NCI-H1417 treated with DMSO at 0.1 percent for 48 hours (cell line): ENCODE data around the gene ZNF710.

ENCODE experiments used
- DNase-seq: peaks from one replicate; lab custom pipeline; 2025; lab: John Stamatoyannopoulos, UW

The ZNF710 gene

GRCh38 chr15:90019611-90020010 lies 18.5 kb downstream of the ZNF710 start:
- no peak for DNase-seq

DNA sequence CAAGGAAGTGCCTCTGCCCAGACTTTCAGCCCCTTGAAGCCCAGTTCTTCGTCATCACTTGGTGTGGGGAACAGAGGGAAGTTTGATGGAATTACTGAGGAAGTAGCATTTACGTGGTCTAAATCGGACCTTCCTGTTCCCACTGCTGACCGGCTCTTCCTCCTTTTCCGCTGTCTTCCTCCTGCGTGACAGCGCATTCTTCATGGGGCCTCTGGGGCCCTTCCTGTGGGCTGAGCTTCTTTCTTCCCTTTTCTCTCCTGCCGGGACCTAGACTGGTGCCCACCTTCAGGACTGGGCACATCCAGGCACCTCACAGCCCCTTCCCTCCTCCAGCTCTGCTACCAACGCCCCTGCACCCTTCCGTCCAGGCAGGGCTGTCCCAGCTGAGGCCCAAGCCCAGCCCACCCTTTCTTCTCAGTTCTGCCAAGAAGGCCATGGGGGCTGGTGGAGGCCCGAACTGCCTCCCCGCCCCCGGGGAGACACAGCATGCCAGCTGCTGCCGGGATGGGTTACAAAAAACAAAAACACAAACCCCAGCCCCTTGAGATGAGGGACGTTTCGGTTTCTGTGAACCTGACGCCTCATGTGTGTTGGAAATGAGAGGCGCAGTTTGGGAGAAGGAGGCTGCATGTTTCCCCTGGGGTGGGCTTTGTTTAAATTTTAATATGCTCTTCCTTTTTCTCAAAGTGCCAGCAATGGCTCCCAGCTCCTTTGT lies 19.1 kb downstream of the ZNF710 start:
- no peak for DNase-seq

DNA sequence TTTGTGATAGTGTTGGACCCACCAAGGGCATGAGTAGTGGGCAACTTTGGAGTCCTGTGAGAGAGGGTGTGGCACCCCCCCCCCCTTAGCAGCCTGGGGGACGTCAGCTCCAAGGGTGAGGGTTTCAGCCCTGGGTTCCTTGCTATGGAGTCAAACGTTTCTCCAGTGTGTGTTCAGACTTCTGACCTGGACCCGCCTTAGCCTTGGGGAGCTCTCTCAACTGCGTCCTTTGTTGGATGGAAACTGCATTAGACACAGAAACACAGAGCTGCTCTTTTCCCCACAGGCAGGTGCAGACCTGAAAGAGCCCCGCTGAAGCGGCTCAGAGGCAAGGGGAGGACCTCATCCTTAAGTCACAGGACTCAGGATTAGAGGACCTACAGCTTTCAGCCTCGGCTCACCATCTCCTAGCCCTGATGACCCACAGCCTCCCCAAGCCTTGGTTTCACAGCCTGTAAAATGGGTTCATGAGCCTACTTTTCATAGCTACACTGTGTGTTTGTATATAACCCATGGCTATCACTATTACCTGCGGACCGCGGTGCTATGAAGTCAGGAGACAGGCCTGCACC lies 19.9 kb downstream of the ZNF710 start:
- DNase-seq: no peak

GRCh38 chr15:90022345-90022744 lies 21.2 kb downstream of the ZNF710 start:
- DNase-seq: no peak

GRCh38 chr15:90022905-90023700 lies 22.0 kb downstream of the ZNF710 start:
- DNase-seq: no peak

GRCh38 chr15:90024406-90024805 lies 23.3 kb downstream of the ZNF710 start:
- no peak for DNase-seq

DNA sequence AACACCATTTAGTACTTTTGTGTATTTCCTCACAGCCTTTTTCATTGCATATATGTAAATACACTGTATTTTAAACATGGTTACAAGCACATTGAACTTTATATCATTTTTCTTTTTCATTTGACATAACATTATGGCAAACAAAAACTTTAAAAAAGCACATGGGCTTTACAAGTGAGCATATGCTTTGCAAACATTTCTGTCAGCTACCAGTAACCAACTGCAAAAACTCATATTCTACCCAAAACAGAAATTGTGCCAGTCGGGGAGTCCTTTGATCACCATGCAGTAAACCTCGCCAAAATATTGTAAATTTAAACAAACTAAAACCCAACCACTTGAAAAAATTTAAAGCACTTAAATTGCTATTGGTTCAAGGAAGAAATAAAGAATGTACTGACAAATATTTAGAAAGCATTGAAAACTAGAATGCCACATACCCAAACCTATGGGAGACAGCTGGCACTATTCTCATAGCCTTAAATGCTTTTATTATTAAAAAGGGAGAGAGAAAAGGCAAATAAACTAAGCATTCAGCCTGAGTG lies 24.4 kb downstream of the ZNF710 start:
- DNase-seq: no peak

- DNase-seq: no peak
Measured at GRCh38 chr15:90028376-90028944, 27.3 kb downstream of the ZNF710 start.

GRCh38 chr15:90029024-90029423 lies 27.9 kb downstream of the ZNF710 start:
- no peak for DNase-seq

- no peak for DNase-seq
Measured at GRCh38 chr15:90030376-90030775, 29.3 kb downstream of the ZNF710 start.

DNA sequence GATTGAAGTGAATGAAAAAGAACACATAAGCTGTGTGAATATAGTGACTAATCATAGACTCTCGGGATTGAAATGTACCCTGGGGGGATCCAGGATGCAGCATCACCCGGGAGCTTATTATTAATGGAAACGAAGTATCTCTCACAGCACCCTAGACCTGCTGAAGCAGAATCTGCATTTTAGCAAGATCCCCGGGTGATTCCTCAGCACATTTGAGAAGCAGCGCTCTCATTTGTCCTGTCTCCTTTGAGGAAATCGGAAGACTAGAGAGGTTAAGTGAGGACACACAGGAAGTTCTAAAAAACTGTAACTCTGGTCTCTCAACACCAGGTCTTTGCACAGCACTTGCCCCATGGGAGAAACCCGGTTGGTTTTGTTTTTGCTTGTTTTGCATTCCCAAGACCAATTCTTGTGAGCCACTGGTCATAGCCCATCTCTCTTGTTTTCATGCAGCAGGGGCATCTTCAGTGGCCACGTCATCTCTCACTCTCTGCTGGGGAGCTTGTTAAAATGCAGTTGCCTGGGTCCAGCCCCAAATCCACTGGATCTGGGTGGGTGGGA lies 30.2 kb downstream of the ZNF710 start:
- DNase-seq: no peak

GRCh38 chr15:90033006-90033405 lies 31.9 kb downstream of the ZNF710 start:
- DNase-seq: no peak

DNA sequence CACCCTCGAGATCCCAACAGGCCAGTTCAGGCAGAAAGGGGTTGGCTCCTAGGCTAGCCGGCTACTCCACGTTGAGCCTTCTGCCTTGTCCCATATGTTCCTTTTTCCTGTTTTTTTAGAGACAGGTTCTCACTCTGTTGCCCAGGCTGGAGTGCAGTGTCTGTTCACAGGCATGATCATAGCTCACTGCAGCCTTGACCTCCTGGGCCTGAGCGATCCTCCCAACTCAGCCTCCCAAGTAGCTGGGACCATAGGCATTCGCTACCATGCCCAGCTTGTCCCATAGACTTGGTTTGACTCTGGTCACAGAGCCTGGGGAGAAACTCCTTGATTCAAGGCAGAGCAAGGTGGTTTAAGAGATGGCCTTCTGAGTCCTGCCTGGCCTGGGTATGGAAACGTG lies 32.3 kb downstream of the ZNF710 start:
- DNase-seq: no peak

DNA sequence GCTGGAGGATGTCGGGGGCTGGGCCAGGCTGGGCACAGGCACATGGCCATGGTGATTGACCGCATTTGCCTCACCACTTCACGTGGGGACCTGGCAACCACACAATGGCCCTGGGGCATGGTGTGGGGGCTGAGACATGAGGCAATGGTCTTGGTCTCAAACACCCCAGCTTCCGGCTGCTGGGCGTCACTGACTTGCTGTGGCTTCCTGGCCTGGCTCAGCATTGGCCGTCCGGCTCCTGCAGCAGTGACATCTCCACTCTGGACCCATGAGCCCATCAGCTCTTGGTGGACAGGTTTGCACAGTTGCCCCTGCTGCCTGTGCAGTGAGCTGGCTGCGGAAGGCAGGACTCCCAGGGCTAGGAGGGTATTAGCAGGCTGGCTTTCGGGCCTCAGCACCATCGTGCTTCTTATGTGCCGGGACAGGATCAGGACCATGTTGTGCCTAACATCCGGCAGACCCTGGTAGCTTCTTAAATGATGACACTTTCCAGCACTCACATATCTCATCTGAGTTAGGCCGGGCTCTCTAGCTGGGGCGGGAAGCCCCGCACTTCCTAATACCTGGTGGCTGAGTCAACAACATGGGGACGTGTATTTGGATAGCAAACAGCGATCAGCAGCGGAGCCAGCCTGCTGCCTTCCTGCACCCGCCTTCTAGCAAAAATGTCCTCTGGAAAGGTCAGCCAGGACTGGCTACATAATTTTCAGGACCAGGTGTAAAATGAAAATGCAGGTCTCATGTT lies 34.1 kb downstream of the ZNF710 start:
- no peak for DNase-seq

GRCh38 chr15:90035840-90036230 lies 34.7 kb downstream of the ZNF710 start:
- no peak for DNase-seq

- no peak for DNase-seq
Measured at GRCh38 chr15:90036343-90036742, 35.2 kb downstream of the ZNF710 start.

GRCh38 chr15:90036806-90037510 lies 35.8 kb downstream of the ZNF710 start:
- no peak for DNase-seq

- no peak for DNase-seq
Measured at GRCh38 chr15:90037511-90037860, 36.4 kb downstream of the ZNF710 start.

GRCh38 chr15:90037961-90038631 lies 37.0 kb downstream of the ZNF710 start:
- no peak for DNase-seq

- DNase-seq: no peak
Measured at GRCh38 chr15:90038632-90039095, 37.5 kb downstream of the ZNF710 start.
